Ishikawa (cell line): ENCODE results near the gene TUBB1.
A peak's percentile ranks its signal among the peaks of the same experiment; 100 is the strongest.

Source experiments
- CEBPB ChIP-seq: IDR thresholded peaks from 2 replicates; pipeline ENCODE4 v1.6.1; 2012
- CREB1 ChIP-seq: IDR thresholded peaks from 2 replicates; pipeline ENCODE4 v1.6.1; 2012; ENCODE audit warnings: low read depth
- EGR1 ChIP-seq: IDR thresholded peaks from 2 replicates; pipeline ENCODE4 v1.6.1; 2012
- EP300 ChIP-seq: IDR thresholded peaks from 2 replicates; pipeline ENCODE4 v1.6.1; 2012; ENCODE audit warnings: borderline replicate concordance
- FOXM1 ChIP-seq: IDR thresholded peaks from 2 replicates; pipeline ENCODE4 v1.6.1; 2012; ENCODE audit warnings: low read depth, borderline replicate concordance
- MAX ChIP-seq: IDR thresholded peaks from 2 replicates; pipeline ENCODE4 v1.6.1; 2012
- NFIC ChIP-seq: IDR thresholded peaks from 2 replicates; pipeline ENCODE4 v1.6.1; 2012
- RAD21 ChIP-seq: IDR thresholded peaks from 2 replicates; pipeline ENCODE4 v1.6.1; 2012; ENCODE audit warnings: low read depth
- REST ChIP-seq: IDR thresholded peaks from 2 replicates; pipeline ENCODE4 v1.6.1; 2012; ENCODE audit warnings: low read depth, mild to moderate bottlenecking
- TAF1 ChIP-seq: IDR thresholded peaks from 2 replicates; pipeline ENCODE4 v1.6.1; 2012; ENCODE audit warnings: low read depth, mild to moderate bottlenecking
- TCF12 ChIP-seq: IDR thresholded peaks from 2 replicates; pipeline ENCODE4 v1.6.1; 2012; ENCODE audit warnings: low read depth
- TEAD4 ChIP-seq: IDR thresholded peaks from 2 replicates; pipeline ENCODE4 v1.6.1; 2012
- USF1 ChIP-seq: IDR thresholded peaks from 2 replicates; pipeline ENCODE4 v1.6.1; 2012
- YY1 ChIP-seq: IDR thresholded peaks from 2 replicates; pipeline ENCODE4 v1.6.1; 2012; ENCODE audit warnings: low read depth
- ZBTB7A ChIP-seq: IDR thresholded peaks from 2 replicates; pipeline ENCODE4 v1.6.1; 2012; ENCODE audit warnings: low read depth

TUBB1 gene

GRCh38 chr20:59048681-59049030 lies 29.4 kb downstream of the TUBB1 start:
- TF ChIP-seq TCF12 = no peak
- no peak for TF ChIP-seq ZBTB7A
- TF ChIP-seq TEAD4 = no peak
- TF ChIP-seq EGR1 = no peak
- TF ChIP-seq REST = no peak
- TF ChIP-seq YY1 = no peak
- TF ChIP-seq TAF1 = no peak
- TF ChIP-seq USF1 = no peak
- TF ChIP-seq FOXM1 = no peak
- no peak for TF ChIP-seq RAD21

- no peak for TF ChIP-seq NFIC
Observed at GRCh38 chr20:59050437-59050836, 31.2 kb downstream of the TUBB1 start.

- no peak for TF ChIP-seq ZBTB7A
- TF ChIP-seq RAD21 = no peak
- no peak for TF ChIP-seq YY1
- no peak for TF ChIP-seq TEAD4
- TF ChIP-seq EP300 = no peak
- no peak for TF ChIP-seq FOXM1
- no peak for TF ChIP-seq REST
- TF ChIP-seq CEBPB = no peak
- TF ChIP-seq EGR1 = no peak
- TF ChIP-seq MAX = no peak
- no peak for TF ChIP-seq TCF12
- no peak for TF ChIP-seq USF1
- TF ChIP-seq TAF1 = no peak
- no peak for TF ChIP-seq CREB1
- TF ChIP-seq NFIC = no peak
Observed at GRCh38 chr20:59051666-59052185, 32.5 kb downstream of the TUBB1 start.

GRCh38 chr20:59055302-59055701 lies 36.1 kb downstream of the TUBB1 start:
- TF ChIP-seq USF1 (no peak), EP300 (no peak), YY1 (no peak), RAD21 (no peak)

- TF ChIP-seq USF1 (no peak), CEBPB (no peak), REST (peak; percentile 65)
Observed at GRCh38 chr20:59062081-59062480, 42.9 kb downstream of the TUBB1 start.
